ENCODE results near the gene ALKBH5. TPM values are rescaled to one million over a fixed set of nuclear protein-coding genes. Genes with fewer than 3 reads are reported as not detected.

Gene ALKBH5
- total RNA-seq, 1 experiment from 2014 or later, result 91.6 TPM

DNA sequence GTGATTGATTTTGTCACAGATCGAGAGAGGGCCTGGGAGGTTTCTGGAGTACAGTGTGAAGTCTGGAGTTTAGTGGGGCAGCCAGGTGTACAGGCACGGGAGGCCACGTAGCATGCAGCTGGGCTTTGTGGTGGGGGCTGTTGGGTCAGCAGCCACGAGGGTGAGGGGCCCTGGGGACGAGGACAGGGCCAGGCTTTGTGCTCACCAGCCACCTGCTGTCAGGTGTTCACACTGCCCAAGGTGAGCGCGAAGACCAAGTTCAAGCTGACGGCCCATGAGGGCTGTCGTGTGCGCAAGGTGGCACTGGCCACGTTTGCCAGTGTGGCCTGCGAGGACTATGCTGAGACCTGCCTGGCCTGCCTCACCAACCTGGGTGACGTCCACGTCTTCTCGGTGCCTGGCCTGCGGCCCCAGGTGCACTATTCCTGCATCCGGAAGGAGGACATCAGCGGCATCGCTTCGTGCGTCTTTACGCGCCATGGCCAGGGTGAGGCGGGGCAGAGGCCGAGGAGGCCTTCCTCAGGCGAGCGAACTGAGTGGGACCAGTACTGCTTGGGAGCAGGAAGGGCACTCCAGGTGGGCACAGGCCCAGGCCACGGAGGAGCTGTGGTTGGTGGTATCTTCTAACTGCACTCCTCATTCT, 57.7 kb downstream of the ALKBH5 start:
- no peak for DNase-seq (ENCODE audit: low read depth)

DNA sequence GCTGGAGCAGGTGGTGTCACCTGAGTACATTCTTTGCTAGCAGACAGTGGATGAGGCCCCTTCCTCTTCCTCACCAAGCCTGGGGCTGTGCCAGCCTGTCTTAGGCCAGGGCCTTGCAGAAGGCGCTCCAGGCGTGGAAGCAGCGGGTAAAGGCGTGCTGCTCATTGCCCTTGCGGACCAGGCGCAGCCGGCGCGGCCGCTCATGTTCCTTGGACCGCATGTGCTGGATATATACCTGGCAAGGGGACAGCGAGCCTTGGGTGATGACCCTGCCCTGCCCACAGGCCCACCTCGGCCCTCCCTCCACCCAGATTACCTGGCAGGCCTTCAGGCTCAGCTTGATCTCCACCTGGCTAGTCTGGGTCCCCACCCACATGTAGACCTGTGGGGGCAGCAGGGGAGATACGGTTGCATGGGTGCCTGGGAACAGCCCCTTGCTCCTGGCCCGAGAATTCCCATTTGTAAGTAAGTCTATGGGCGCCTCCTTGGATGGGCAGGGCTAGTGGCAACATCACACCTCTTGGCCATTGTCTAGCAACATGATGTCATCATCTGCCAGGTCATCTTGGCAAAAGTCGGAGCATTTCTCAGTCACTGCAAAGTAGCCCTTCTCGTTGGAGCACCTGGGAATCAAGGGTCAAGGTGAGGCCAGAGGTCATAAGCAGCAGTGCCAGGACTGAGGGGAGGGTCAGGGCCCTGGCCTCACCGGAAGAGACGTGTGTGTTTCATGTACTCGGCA, 61.6 kb downstream of the ALKBH5 start:
- no peak for DNase-seq (ENCODE audit: low read depth)

DNA sequence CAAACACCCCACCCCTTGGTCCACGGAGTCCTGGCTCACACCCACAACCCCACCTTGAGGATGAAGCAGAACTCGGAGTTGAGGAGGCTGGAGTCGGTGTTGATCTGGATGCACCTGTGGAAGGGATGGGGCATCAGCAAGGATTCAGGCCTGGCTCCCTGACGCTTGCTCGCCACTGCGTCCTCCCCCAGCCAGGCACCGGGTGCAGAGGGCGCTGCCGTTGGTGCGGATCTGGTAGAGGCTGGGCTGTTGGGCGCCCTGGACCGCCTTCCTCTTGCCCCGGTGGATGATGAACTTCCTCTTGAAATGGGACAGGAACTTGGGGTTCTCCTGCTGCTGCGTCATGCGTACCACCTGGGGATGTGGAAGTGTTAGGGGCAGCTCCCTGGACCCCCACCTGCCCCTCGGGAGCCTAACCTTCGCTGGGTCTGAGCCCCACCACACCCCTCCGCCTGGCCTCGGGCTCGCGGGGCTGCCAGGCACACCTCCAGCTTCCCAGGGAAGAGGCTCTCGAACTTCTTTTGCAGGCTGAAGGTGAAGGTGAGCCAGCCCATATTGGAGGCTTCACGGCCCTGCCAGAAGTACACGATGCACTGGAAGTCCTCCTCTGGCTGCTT, 62.6 kb downstream of the ALKBH5 start:
- DNase-seq (ENCODE audit: low read depth), result no peak

- no peak for DNase-seq (ENCODE audit: low read depth)
Observed at GRCh38 chr17:18246880-18247612, 63.4 kb downstream of the ALKBH5 start.

- DNase-seq (ENCODE audit: low read depth), result no peak
Observed at GRCh38 chr17:18247613-18248001, 64.0 kb downstream of the ALKBH5 start.

DNA sequence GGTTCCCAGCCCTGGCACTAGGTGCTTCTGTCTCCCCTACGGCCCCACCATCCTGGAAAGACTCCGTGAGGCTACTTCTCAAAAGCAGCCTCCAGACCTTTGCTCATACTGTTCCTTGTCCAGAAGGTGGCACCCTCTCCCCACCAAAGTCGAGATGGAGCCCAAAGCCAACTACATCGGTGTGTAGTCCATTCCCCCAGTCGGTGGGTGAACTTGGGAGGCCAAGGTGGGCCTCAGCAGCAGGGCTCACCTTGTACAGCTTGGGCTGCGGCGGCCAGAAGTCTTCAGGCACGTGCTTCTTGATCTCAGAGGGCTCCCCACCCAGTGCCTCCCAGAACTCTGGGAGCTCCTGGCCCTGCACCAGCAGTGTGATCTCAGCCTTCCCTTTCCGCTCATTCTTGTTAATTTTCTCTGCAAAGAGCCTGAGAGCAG, 64.7 kb downstream of the ALKBH5 start:
- peak; percentile 59 for DNase-seq (ENCODE audit: low read depth)

DNA sequence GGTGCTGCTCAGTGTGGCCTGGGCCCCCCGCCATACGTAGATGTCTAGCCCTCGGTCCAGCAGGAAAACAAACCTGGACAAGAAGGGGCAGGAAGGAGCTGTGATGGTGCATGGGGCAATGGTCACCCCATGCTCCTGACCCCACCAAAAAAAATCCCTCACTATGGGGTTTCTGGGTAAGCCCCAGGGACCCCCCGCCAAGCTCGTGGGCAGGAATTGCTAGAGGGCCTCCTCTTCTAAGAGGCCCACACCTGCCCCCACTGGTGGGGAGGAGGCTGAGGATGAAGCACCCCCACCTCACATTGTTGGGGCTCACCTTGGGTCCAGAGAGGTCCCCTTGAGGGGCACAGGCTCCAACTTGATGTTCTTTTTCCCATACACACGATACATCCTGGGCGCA, 65.2 kb downstream of the ALKBH5 start:
- no peak for DNase-seq (ENCODE audit: low read depth)

DNA sequence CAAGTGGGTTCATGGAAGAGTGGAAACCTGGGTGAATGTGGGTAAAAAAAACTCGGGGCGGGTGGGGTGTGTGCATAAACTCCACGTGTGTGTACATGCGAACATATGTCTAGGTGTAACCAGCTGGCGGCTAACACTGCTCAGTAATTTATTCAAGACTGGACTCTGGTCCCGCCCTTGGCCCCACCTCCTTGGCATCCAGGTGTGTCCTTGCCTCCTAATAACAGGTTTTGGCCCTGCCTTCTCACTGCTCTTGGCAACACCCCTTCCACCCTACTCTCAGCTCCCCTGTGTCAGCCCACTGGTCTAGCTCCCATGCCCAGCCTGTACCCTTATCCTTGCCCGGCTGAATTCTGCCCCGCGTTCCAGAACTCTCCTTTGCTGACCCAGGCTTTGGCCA, 66.6 kb downstream of the ALKBH5 start:
- DNase-seq (ENCODE audit: low read depth), result no peak

- no peak for DNase-seq (ENCODE audit: low read depth)
Observed at GRCh38 chr17:18250708-18251107, 67.1 kb downstream of the ALKBH5 start.

GRCh38 chr17:18251204-18251603, 67.6 kb downstream of the ALKBH5 start:
- no peak for DNase-seq (ENCODE audit: low read depth)

DNA sequence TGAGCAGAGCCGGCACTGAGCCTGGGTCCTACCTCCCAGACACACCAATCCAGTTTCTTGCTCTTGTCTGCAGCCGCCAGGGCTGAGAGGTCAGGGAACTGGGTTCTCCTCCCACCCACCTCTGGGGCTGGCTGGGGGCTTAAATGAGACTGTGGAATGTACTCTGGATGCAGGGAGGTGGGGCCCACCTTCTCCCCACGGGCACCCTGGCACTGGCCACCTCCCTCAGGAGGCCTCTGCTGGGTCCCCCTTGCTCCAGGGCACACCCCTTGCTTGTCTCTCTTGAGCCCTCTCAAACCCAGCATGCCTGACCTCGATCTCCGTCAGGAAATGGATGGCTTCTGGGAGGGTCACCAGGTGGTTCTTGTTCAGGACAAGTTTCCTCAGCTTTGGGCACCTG, 68.5 kb downstream of the ALKBH5 start:
- no peak for DNase-seq (ENCODE audit: low read depth)

GRCh38 chr17:18253187-18253884, 69.7 kb downstream of the ALKBH5 start:
- DNase-seq (ENCODE audit: low read depth), result no peak

GRCh38 chr17:18253947-18254821, 70.6 kb downstream of the ALKBH5 start:
- no peak for DNase-seq (ENCODE audit: low read depth)

GRCh38 chr17:18254888-18255649, 71.4 kb downstream of the ALKBH5 start:
- no peak for DNase-seq (ENCODE audit: low read depth)

GRCh38 chr17:18256351-18256750, 72.7 kb downstream of the ALKBH5 start:
- no peak for DNase-seq (ENCODE audit: low read depth)

- no peak for DNase-seq (ENCODE audit: low read depth)
Observed at GRCh38 chr17:18256776-18257175, 73.1 kb downstream of the ALKBH5 start.

DNA sequence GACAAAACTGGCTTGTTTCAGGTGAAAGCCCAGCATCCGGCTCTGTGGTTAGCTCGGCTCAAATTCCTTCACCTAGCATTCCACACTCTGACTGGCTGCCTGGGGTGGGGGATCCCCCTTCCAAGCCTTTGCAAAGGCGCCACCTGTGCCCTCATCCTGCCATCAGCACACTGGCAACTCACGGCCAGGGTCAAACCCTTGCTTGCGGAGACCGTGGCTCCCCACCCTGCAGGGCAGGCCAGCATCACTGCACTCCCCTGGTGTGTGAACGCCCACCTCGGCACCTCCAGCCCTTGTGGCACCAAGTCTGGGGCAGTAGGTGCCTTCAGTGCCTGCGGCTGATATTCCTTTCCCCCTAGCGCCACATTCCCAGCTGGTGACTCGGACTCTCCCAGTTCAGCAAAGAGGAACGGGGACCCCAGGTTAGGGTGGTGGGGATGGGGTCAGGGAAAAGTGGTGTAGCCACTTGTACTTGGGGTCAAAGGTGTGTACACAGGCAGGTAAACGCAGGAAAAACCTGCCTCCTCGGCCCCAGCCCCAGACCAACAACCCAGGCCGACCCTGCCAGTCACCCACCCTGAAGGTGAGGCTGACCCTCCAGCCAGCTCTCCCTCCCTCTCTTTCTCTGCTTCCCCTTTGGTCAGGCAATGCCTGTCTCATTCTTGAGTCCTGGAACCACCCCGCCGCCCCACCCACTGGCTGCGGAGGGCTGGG, 73.8 kb downstream of the ALKBH5 start:
- no peak for DNase-seq (ENCODE audit: low read depth)

- peak; percentile 77 for DNase-seq (ENCODE audit: low read depth)
Observed at GRCh38 chr17:18257982-18258355, 74.3 kb downstream of the ALKBH5 start.
